Activated T-cell treated with anti-CD3 and anti-CD28 coated beads for 4 hours (primary cell): ENCODE results near the gene HMMR.

Experiments
- DNase-seq: peaks from one replicate; pipeline ENCODE4 v3.0.0-alpha.2; 2020

Gene HMMR

GRCh38 chr5:163459819-163460561, 442 bp upstream of the HMMR start, which contains the start of gene NUDCD2:
TSS of gene NUDCD2 (minus strand) at chr5:163460102. CDS start at chr5:163460050, 52 bp downstream.
- DNase-seq = peak; percentile 90

GRCh38 chr5:163463063-163463435, 2.6 kb downstream of the HMMR start:
- DNase-seq = no peak

GRCh38 chr5:163467682-163468081, 7.2 kb downstream of the HMMR start:
- no peak for DNase-seq

GRCh38 chr5:163473635-163474243, 13.3 kb downstream of the HMMR start:
- DNase-seq = no peak

GRCh38 chr5:163475411-163475810, 15.0 kb downstream of the HMMR start:
- no peak for DNase-seq

- DNase-seq = no peak
Measured at GRCh38 chr5:163478126-163478981, 17.9 kb downstream of the HMMR start.

- DNase-seq = no peak
Measured at GRCh38 chr5:163478982-163479271, 18.5 kb downstream of the HMMR start.

GRCh38 chr5:163489055-163489744, 28.8 kb downstream of the HMMR start:
- DNase-seq = no peak

GRCh38 chr5:163489745-163490075, 29.3 kb downstream of the HMMR start:
- no peak for DNase-seq

GRCh38 chr5:163496286-163496685, 35.9 kb downstream of the HMMR start:
- no peak for DNase-seq

GRCh38 chr5:163497315-163497714, 36.9 kb downstream of the HMMR start:
- DNase-seq = no peak

GRCh38 chr5:163498886-163499285, 38.5 kb downstream of the HMMR start:
- DNase-seq = no peak

- no peak for DNase-seq
Measured at GRCh38 chr5:163502521-163502920, 42.1 kb downstream of the HMMR start.

GRCh38 chr5:163503106-163504078, 43.0 kb downstream of the HMMR start:
- DNase-seq = no peak

GRCh38 chr5:163504079-163504931, 43.9 kb downstream of the HMMR start:
- no peak for DNase-seq

GRCh38 chr5:163505049-163505367, 44.6 kb downstream of the HMMR start:
- DNase-seq = no peak

- peak; percentile 90 for DNase-seq
Measured at GRCh38 chr5:163505368-163506094, 45.1 kb downstream of the HMMR start, which contains the start of gene MAT2B. TSS of gene MAT2B (plus strand) at chr5:163505619. CDS start at chr5:163505687, 68 bp downstream.

GRCh38 chr5:163506095-163506457, 45.6 kb downstream of the HMMR start:
- no peak for DNase-seq

GRCh38 chr5:163506726-163507125, 46.3 kb downstream of the HMMR start:
- DNase-seq = no peak

GRCh38 chr5:163508753-163509152, 48.3 kb downstream of the HMMR start:
- DNase-seq = no peak
